Measurements from ENCODE around the gene AHI1.
A peak's percentile ranks its signal among the peaks of the same experiment; 100 is the strongest.

The AHI1 gene

GRCh38 chr6:135496800-135497411, 634 bp downstream of the AHI1 start:
- Histone ChIP-seq H4K20me1 (ENCODE audit: insufficient read depth, low read length) (no peaks in the 10 kb centered on the region), H3K79me2 (ENCODE audit: low read length) (peaks cover 11% of the 10 kb centered on the region), H2AFZ (ENCODE audit: low read length) (peak overlapping the region; percentile 87), H3K36me3 (replicated peaks; ENCODE audit: insufficient read depth, low read length) (no peaks in the 10 kb centered on the region), H3K4me1 (ENCODE audit: low read length) (0 out of 2 replicates have a peak, but pooled peaks cover 5% of the 10 kb centered on the region), H3K9ac (ENCODE audit: low read length) (peak overlapping the region; percentile 93), H3K27me3 (replicated peaks; ENCODE audit: insufficient read depth, low read length) (no peaks in the 10 kb centered on the region), H3F3A (ENCODE audit: insufficient read depth, low read length) (0 out of 2 replicates have a peak, but pooled peaks cover 5% of the 10 kb centered on the region), H3K9me2 (replicated peaks; ENCODE audit: insufficient read depth, low read length) (no peaks in the 10 kb centered on the region), H3K4me3 (ENCODE audit: low read length) (peak overlapping the region; percentile 76), H3K9me3 (replicated peaks; ENCODE audit: insufficient read depth, low read length) (no peaks in the 10 kb centered on the region), H3K4me2 (ENCODE audit: low read depth, low read length) (peak overlapping the region; percentile 81), H3K27ac (ENCODE audit: low read length) (peak overlapping the region; percentile 84)
- no peak for TF ChIP-seq EZH2 (optimal IDR thresholded peaks at IDR 0.05; ENCODE audit: low read depth, low read length)
- TF ChIP-seq EZH2phosphoT487 (IDR thresholded peaks at IDR 0.05; ENCODE audit: low read length) = no peak
- no peak for TF ChIP-seq CTCF (IDR thresholded peaks at IDR 0.05; ENCODE audit: low read length)
- no peak for DNase-seq

DNA sequence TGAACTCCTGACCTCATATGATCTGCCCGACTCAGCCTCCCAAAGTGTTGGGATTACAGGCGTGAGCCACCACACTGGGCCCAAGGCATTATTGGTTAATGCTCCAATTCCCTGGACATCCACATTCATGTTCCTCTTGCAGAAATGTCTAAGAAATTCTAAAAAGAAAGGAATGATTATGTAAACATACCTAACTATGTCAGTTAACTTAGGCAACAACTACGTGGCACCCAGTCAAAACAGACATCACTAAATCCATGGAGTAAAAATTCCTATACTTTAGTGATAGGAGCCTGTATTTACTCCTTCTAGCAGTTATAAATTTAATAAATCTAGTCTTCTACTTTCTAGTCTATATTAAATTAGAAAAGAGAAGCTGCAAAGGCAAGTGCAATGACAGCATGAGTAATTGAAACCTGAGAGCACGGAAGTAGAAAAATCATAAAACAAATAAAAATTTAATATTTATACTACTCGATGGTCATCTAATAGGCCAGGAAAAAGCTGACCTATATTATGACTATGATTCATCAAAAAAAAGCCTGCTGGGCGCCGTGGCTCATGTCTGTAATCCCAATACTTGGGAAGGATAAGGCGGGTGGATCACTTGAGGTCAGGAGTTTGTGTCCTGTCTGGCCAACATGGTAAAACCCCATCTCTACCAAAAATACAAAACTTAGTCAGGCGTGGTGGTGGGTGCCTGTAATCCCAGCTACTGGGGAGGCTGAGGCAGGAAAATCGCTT, 4.2 kb downstream of the AHI1 start:
- 0 out of 2 replicates have a peak, but pooled peaks cover 5% of the 10 kb centered on the region for H3F3A ChIP-seq (ENCODE audit: insufficient read depth, low read length)
- no peak for DNase-seq
- no peak overlapping the region for H3K27ac ChIP-seq (ENCODE audit: low read length)
- no peaks in the 10 kb centered on the region for H3K27me3 ChIP-seq (replicated peaks; ENCODE audit: insufficient read depth, low read length)
- H3K36me3 ChIP-seq (replicated peaks; ENCODE audit: insufficient read depth, low read length) = no peaks in the 10 kb centered on the region
- peaks cover 11% of the 10 kb centered on the region for H3K79me2 ChIP-seq (ENCODE audit: low read length)
- no peak overlapping the region for H3K4me3 ChIP-seq (ENCODE audit: low read length)
- H3K4me1 ChIP-seq (ENCODE audit: low read length) = 0 out of 2 replicates have a peak, but pooled peaks cover 2% of the 10 kb centered on the region
- H3K9me3 ChIP-seq (replicated peaks; ENCODE audit: insufficient read depth, low read length) = no peaks in the 10 kb centered on the region
- TF ChIP-seq EZH2 (optimal IDR thresholded peaks at IDR 0.05; ENCODE audit: low read depth, low read length) = no peak
- TF ChIP-seq CTCF (IDR thresholded peaks at IDR 0.05; ENCODE audit: low read length) = no peak
- no peak for TF ChIP-seq EZH2phosphoT487 (IDR thresholded peaks at IDR 0.05; ENCODE audit: low read length)
- H3K4me2 ChIP-seq (ENCODE audit: low read depth, low read length) = no peak overlapping the region
- no peaks in the 10 kb centered on the region for H3K9me2 ChIP-seq (replicated peaks; ENCODE audit: insufficient read depth, low read length)
- no peak overlapping the region for H2AFZ ChIP-seq (ENCODE audit: low read length)
- H4K20me1 ChIP-seq (ENCODE audit: insufficient read depth, low read length) = no peaks in the 10 kb centered on the region
- H3K9ac ChIP-seq (ENCODE audit: low read length) = no peak overlapping the region

DNA sequence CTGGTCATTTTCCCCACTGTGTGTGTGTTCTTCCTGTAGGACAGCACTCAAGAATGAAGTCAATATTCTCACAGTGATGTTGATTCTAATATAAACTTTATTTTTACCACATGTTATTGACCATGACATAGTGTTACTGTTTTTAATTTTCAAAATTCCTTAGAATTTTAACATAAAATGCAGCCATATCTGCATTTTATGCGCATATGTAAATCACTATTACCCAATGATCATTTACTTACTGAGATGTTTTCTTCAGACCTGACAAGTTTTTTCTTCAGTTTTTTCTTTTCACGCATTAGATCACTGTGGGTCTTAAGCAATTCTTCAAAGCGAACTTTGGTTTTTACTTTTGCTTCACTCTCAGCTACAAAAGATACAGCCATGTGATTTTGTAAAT, 7.2 kb downstream of the AHI1 start:
- Histone ChIP-seq H3K4me3 (ENCODE audit: low read length) (no peak overlapping the region), H3K36me3 (replicated peaks; ENCODE audit: insufficient read depth, low read length) (no peaks in the 10 kb centered on the region), H3K9me2 (replicated peaks; ENCODE audit: insufficient read depth, low read length) (no peaks in the 10 kb centered on the region), H4K20me1 (ENCODE audit: insufficient read depth, low read length) (no peaks in the 10 kb centered on the region), H3K79me2 (ENCODE audit: low read length) (no peaks in the 10 kb centered on the region), H3K27ac (ENCODE audit: low read length) (no peak overlapping the region), H3K27me3 (replicated peaks; ENCODE audit: insufficient read depth, low read length) (no peaks in the 10 kb centered on the region), H3F3A (ENCODE audit: insufficient read depth, low read length) (no peaks in the 10 kb centered on the region), H3K4me1 (ENCODE audit: low read length) (no peaks in the 10 kb centered on the region), H3K9me3 (replicated peaks; ENCODE audit: insufficient read depth, low read length) (no peaks in the 10 kb centered on the region), H3K4me2 (ENCODE audit: low read depth, low read length) (no peak overlapping the region), H3K9ac (ENCODE audit: low read length) (no peak overlapping the region), H2AFZ (ENCODE audit: low read length) (no peak overlapping the region)
- TF ChIP-seq CTCF (IDR thresholded peaks at IDR 0.05; ENCODE audit: low read length) = no peak
- TF ChIP-seq EZH2phosphoT487 (IDR thresholded peaks at IDR 0.05; ENCODE audit: low read length) = no peak
- TF ChIP-seq EZH2 (optimal IDR thresholded peaks at IDR 0.05; ENCODE audit: low read depth, low read length) = no peak
- no peak for DNase-seq
